Stimulated activated CD4-positive, alpha-beta T cell treated with anti-CD3 and anti-CD28 coated beads, Interleukin-15, amount 100 ng/mL, for 1 hour (primary cell): ENCODE results near the gene IER5.
A peak's percentile ranks its signal among the peaks of the same experiment; 100 is the strongest.

ENCODE experiments used
- DNase-seq, 2 donors: peaks; one replicate each; pipeline ENCODE4 v3.0.0-alpha.2; 2020; ENCODE audit warnings: low read depth in 1 of 2, low spot score in 1 of 2

The IER5 gene

DNA sequence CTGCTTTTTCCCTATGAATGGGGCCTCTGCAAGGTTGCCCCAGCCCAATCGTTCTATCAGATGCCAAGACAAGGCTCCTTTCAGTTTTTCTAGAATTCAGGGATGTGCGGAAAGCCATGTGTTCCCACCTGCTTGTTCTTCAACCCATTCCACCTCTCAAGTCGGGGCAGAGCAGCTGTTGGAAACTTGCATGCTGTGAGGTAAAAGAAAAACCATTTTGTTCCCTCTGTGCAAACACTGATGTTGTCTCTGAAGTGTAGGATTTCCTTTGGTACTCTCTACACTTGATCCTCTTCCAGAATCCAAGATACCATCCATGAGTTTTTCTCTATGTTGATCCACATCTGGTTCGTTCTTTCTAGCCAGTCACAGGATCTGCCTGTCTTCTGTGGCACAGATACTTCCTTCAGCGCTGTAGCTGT, 7.3 kb downstream of the IER5 start:
- no peak for DNase-seq

- DNase-seq = no peak
Measured at GRCh38 chr1:181097242-181097641, 8.7 kb downstream of the IER5 start.

- DNase-seq = peak in 1 of 2 donors; percentile 16
Measured at GRCh38 chr1:181099152-181100014, 10.9 kb downstream of the IER5 start.

DNA sequence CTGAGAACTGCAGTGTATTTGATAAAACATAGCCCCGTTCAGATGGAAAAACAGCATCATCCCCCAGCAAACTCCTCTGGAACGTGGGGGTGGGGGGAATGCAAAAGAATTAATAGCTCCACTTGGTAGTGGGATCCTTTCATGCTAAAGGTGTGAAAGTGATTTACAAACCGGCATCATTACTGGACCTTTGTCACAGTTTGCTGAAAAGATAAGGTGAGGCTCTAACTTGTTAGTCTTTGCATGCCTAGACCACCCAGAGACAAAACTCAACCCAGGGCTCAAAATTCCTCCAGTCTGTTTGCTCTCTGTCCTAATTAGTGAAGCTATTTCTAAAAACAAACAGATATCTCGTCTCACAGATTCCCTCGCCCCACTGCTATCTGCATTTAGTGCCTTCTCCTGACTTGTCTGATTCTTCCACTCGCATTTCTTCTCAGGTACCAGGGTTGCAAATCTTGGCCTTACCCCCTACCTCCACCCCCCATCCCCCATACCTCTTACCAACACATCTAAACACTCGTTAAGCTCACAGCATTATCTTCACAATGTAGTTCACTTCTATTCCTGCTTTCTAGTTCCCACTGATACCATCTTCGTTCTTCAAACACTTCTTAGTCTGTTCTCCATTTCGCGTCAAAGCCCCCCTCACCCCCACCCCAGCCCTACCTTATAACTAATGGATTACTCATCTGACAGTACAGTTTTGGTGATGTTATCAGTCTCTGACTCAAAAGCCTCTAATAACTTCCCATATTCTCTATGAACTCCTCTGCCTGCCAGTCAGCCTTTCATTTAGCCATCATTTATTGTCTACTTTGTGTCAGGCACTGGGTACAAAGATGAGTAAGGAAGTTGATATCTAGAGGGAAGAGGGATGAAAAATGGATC, 11.8 kb downstream of the IER5 start:
- DNase-seq = peak in 1 of 2 donors; percentile 30

DNA sequence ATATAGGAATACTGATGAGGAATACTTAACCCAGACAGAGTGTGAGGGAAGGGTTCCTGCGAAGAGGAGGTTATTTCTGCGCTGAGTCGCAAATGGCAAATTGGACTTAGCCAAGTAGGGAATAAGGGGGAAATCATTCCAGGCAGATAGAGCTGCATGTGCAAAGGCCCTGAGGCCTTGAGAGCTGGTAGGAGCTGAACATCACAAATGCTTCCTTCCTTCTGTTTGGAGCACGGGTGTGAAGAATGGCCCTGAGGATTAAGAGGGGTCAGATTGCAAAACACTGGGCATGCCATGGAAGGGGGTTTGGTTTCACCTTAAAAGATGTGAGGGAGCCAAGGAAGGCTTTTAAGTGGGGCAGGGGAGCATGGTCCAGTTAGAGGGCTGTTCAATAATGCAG, 12.4 kb downstream of the IER5 start:
- DNase-seq = no peak

- no peak for DNase-seq
Measured at GRCh38 chr1:181101581-181102226, 13.2 kb downstream of the IER5 start.

GRCh38 chr1:181102841-181103240, 14.3 kb downstream of the IER5 start:
- no peak for DNase-seq

GRCh38 chr1:181103399-181103798, 14.9 kb downstream of the IER5 start:
- DNase-seq = no peak

GRCh38 chr1:181104042-181104789, 15.7 kb downstream of the IER5 start:
- no peak for DNase-seq

DNA sequence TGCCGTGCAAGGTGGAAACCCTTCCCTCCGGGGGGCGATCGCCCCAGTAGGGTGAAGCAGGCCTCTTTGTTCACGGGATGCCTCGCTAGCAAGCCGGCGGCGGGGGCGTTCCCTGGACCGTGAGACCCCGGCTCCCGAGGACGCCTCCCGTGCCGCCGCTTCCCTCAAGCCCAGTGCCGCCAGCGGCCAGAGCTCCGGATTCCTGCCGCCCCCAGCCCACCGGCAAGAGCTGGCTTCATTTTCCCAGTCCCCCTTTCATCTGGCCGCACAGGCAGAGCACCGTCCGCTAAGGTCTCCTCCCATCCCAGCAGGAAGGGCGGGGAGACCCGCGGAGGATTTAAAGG, 16.3 kb downstream of the IER5 start:
- DNase-seq = peak; percentile 6 to 12

DNA sequence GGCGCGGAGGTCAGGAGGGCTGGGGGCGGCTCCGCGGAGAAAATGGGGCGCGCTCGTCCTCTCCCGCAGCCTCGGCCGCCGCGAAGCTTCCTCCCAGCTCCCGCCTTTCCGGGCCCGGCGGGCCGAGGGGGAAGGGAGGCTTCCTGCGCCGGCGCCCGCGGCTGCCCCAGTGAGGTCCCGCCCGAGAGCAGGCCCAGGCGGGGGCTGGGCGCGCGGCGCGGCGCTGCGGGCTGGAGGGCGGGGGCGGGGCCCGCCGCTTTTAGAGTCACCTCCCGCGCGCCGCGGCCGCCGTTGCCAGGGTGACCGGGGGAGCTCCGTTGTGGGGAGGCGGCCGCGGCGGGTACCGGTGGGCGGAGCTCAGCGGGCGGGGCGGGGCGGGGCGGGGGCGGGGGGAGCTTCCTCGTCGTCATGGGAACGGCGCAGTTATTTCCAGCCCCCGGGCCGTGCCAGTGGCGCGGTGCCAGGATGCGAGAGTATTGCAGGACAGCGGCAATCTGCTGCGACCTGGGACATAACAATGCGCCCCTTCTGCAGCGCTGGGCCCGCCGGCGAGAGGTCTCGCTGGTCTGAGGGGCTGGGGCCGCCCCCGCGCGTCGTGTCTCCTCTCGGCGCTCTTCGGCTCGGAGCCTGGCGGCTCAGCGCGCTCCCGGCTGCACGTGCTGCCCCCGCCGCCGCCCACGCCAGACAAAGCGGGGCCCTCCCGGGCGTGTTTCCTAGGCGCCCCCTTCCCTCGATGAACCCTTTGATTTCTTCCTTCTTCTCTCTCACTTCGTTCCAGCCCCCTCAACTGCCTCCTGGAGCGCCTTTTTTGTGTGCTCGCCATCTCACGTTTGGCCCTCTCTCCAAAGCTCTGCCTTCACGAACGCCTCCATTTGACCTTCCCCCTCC, 16.9 kb downstream of the IER5 start:
- DNase-seq = peak; percentile 88 to 91

- DNase-seq = no peak
Measured at GRCh38 chr1:181106022-181106312, 17.5 kb downstream of the IER5 start.

GRCh38 chr1:181106479-181106878, 18.0 kb downstream of the IER5 start:
- no peak for DNase-seq

- no peak for DNase-seq
Measured at GRCh38 chr1:181107711-181108110, 19.2 kb downstream of the IER5 start.

- no peak for DNase-seq
Measured at GRCh38 chr1:181108304-181108867, 19.9 kb downstream of the IER5 start.

GRCh38 chr1:181110013-181110412, 21.5 kb downstream of the IER5 start:
- no peak for DNase-seq

- no peak for DNase-seq
Measured at GRCh38 chr1:181111559-181111958, 23.1 kb downstream of the IER5 start.

- DNase-seq = no peak
Measured at GRCh38 chr1:181112071-181112929, 23.8 kb downstream of the IER5 start.
